ENCODE results near the gene PPIG. TPM values are rescaled to one million over a fixed set of nuclear protein-coding genes. Genes with fewer than 3 reads are reported as not detected.

The PPIG gene
- total RNA-seq, 1 donor from 2014 or later, result 24.7 TPM

DNA sequence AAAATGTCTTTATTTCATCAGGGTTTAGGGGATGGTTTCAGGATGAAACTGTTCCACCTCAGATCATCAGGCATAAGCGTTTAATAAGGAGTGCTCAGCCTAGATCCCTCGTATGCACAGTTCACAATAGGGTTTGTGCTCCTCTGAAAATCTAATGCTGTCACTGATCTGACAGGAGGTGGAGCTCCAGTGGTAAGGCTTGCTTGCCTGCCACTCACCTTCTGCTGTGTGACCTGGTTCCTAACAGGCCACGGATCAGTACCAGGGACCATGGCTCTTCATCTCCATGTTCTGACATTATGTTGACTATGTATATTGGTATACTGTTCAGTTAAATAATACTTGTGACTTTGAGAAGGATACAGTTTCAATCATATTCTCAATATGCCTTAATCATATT is 41.6 kb downstream of the PPIG start:
- Histone ChIP-seq H3K27me3 (ENCODE audit: control insufficient read depth, insufficient read depth, low read length) (no peaks in the 10 kb centered on the region), H3K36me3 (ENCODE audit: control insufficient read depth, insufficient read depth, low read length) (no peaks in the 10 kb centered on the region), H3K4me3 (ENCODE audit: low read depth, low read length) (no peak overlapping the region)
- DNase-seq (ENCODE audit: low read depth), result no peak
- TF ChIP-seq, protein P1, sequence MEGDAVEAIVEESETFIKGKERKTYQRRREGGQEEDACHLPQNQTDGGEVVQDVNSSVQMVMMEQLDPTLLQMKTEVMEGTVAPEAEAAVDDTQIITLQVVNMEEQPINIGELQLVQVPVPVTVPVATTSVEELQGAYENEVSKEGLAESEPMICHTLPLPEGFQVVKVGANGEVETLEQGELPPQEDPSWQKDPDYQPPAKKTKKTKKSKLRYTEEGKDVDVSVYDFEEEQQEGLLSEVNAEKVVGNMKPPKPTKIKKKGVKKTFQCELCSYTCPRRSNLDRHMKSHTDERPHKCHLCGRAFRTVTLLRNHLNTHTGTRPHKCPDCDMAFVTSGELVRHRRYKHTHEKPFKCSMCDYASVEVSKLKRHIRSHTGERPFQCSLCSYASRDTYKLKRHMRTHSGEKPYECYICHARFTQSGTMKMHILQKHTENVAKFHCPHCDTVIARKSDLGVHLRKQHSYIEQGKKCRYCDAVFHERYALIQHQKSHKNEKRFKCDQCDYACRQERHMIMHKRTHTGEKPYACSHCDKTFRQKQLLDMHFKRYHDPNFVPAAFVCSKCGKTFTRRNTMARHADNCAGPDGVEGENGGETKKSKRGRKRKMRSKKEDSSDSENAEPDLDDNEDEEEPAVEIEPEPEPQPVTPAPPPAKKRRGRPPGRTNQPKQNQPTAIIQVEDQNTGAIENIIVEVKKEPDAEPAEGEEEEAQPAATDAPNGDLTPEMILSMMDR (IDR thresholded peaks at IDR 0.05; ENCODE audit: insufficient read depth, low read length, poor library complexity, severe bottlenecking), result no peak

DNA sequence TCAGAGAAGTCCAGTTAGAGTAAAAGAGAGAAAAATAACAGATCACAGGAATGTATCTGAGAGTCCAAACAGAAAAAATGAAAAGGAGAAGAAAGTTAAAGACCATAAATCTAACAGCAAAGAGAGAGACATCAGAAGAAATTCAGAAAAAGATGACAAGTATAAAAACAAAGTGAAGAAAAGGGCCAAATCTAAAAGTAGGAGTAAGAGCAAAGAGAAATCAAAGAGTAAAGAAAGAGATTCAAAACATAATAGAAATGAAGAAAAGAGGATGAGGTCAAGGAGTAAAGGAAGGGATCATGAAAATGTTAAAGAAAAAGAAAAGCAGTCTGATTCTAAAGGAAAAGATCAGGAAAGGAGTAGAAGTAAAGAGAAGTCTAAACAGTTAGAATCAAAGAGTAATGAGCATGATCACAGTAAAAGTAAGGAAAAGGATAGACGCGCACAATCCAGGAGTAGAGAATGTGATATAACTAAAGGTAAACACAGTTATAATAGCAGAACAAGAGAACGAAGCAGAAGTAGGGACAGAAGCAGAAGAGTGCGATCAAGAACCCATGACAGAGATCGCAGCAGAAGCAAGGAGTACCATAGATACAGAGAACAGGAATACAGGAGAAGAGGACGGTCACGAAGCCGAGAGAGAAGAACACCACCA is 52.4 kb downstream of the PPIG start:
- Histone ChIP-seq H3K4me3 (ENCODE audit: low read depth, low read length) (no peak overlapping the region), H3K27me3 (ENCODE audit: control insufficient read depth, insufficient read depth, low read length) (no peaks in the 10 kb centered on the region), H3K36me3 (ENCODE audit: control insufficient read depth, insufficient read depth, low read length) (no peaks in the 10 kb centered on the region)
- TF ChIP-seq, protein P1 (IDR thresholded peaks at IDR 0.05; ENCODE audit: insufficient read depth, low read length, poor library complexity, severe bottlenecking), result no peak
- no peak for DNase-seq (ENCODE audit: low read depth)

DNA sequence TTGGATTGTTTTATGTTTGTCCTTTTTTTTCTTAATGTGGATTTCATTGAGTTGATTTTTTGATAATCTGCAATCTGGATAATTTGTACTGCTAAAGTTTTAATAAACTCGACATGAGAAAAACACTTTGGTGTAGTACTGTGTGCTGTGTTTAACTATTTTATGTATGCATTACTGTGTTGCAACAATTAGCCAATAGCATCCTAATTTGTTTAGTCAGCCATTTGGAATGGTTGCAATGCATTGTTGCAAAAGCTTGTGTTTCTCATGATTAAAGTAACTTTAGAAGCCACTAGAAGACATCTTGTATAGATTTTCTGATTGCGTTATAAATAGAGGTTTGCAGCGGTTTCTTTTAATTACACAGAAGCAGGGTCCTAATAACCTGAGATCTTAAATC is 53.5 kb downstream of the PPIG start:
- TF ChIP-seq, protein P1 (IDR thresholded peaks at IDR 0.05; ENCODE audit: insufficient read depth, low read length, poor library complexity, severe bottlenecking), result no peak
- Histone ChIP-seq H3K36me3 (ENCODE audit: control insufficient read depth, insufficient read depth, low read length) (no peaks in the 10 kb centered on the region), H3K27me3 (ENCODE audit: control insufficient read depth, insufficient read depth, low read length) (no peaks in the 10 kb centered on the region), H3K4me3 (ENCODE audit: low read depth, low read length) (no peak overlapping the region)
- no peak for DNase-seq (ENCODE audit: low read depth)

DNA sequence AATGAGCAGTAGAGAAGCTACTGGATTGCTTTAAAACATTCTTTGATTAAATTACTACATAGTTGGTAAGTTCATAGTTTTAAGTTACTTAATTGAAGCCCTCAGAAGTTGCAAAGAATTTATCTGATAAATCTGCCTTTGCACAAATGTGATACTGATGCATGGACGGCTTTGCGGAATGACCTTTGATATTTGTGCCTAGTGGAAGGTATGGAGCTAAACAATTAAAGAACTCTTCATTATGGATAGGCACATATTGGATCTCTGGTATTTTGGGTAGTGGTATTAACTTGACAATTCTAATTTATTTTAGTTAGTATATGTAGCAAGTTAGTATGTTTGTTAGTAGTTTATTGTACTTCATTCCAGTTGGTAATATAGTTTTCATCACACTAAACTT is 56.0 kb downstream of the PPIG start:
- TF ChIP-seq, protein P1 (IDR thresholded peaks at IDR 0.05; ENCODE audit: insufficient read depth, low read length, poor library complexity, severe bottlenecking), result no peak
- no peaks in the 10 kb centered on the region for H3K27me3 ChIP-seq (ENCODE audit: control insufficient read depth, insufficient read depth, low read length)
- no peak overlapping the region for H3K4me3 ChIP-seq (ENCODE audit: low read depth, low read length)
- H3K36me3 ChIP-seq (ENCODE audit: control insufficient read depth, insufficient read depth, low read length), result no peaks in the 10 kb centered on the region
- no peak for DNase-seq (ENCODE audit: low read depth)

DNA sequence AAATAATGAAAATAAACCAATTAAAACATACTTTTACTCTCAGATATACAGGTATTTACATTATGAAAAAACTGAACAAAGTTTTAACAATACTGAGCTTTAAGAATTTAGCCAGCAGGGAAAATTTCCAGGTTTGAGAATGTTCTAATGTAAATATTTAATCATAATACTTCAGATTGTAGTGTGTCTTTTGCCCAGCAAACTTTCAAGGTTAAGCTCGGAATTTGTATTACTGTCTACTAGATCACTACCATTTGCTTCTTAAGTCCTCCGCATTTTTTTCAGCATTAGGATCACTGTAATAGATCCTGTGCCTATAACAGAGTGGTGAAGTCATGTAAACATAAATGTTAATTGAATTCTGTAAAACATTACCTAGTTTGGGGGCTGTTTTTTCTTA is 57.3 kb downstream of the PPIG start:
- H3K4me3 ChIP-seq (ENCODE audit: low read depth, low read length), result no peak overlapping the region
- TF ChIP-seq, protein P1 (IDR thresholded peaks at IDR 0.05; ENCODE audit: insufficient read depth, low read length, poor library complexity, severe bottlenecking), result no peak
- no peak for DNase-seq (ENCODE audit: low read depth)
- no peaks in the 10 kb centered on the region for H3K36me3 ChIP-seq (ENCODE audit: control insufficient read depth, insufficient read depth, low read length)
- no peaks in the 10 kb centered on the region for H3K27me3 ChIP-seq (ENCODE audit: control insufficient read depth, insufficient read depth, low read length)

DNA sequence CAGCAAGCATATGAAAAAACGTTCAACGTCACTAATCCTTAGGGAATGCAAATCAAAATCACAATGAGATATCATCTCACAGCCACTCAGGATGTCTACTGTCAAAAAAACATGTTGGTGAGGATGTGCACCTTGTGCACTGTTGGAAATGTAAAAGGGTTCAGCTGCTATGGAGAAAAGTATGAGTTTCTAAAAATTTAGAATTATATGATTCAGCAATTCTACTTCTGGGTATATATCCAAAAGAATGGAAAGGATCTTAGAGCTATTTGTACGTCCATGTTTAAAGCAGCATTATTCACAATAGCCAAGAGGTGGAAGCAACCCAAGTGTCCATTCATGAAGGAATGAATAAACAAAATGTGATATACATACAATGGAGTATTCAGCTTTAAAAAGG is 60.0 kb downstream of the PPIG start:
- DNase-seq (ENCODE audit: low read depth), result no peak
- Histone ChIP-seq H3K4me3 (ENCODE audit: low read depth, low read length) (no peak overlapping the region), H3K27me3 (ENCODE audit: control insufficient read depth, insufficient read depth, low read length) (no peaks in the 10 kb centered on the region), H3K36me3 (ENCODE audit: control insufficient read depth, insufficient read depth, low read length) (no peaks in the 10 kb centered on the region)
- TF ChIP-seq, protein P1 (IDR thresholded peaks at IDR 0.05; ENCODE audit: insufficient read depth, low read length, poor library complexity, severe bottlenecking), result no peak
